CD4-positive, alpha-beta T cell (primary cell): ENCODE measurements around the gene MGME1. TPM values are rescaled to one million over a fixed set of nuclear protein-coding genes. Genes with fewer than 3 reads are reported as not detected.

Experiments
- ATAC-seq: fragments of 200-7000 bp; cut with Tn5 transposase; one replicate; pipeline ENCODE4 v1.10.0; 2022; ENCODE audit warnings: mild to moderate bottlenecking; ENCODE audit not compliant: poor library complexity
- CTCF ChIA-PET: fragments of 350-600 bp; sonication (Branson Sonifier 250); formaldehyde crosslinking; loops from one replicate; lab custom pipeline; 2021; ENCODE audit warnings: antibody characterized with exemption, inconsistent platforms; lab: Charles Lee
- POLR2A ChIA-PET: fragments of 350-600 bp; sonication (Branson Sonifier 250); formaldehyde crosslinking; loops from one replicate; lab custom pipeline; 2021; ENCODE audit warnings: antibody characterized with exemption, inconsistent platforms; lab: Charles Lee
- DNase-seq, 14 experiments: peaks; one replicate each; pipeline ENCODE4 v3.0.0-alpha.2; 2013 to 2020; ENCODE audit warnings: mixed read lengths in 2 of 14
- H3K27ac ChIP-seq, 2 donors: one replicate each; pipeline versions ENCODE4 v1.5.1 to v1.7.0; 2013; ENCODE audit warnings: low read length in 2 of 2, low read depth in 1 of 2, mild to moderate bottlenecking in 1 of 2
- H3K27me3 ChIP-seq, 2 experiments: 1 replicate in 1 of 2; 2 replicates in 1 of 2; pipeline versions ENCODE4 v1.6.1 to v1.7.0; 2013; ENCODE audit warnings: low read length in 2 of 2, control low read depth in 1 of 2, mild to moderate bottlenecking in 1 of 2, moderate library complexity in 1 of 2; ENCODE audit not compliant: insufficient read depth in 2 of 2, control insufficient read depth in 1 of 2
- H3K36me3 ChIP-seq: one replicate; pipeline ENCODE4 v1.6.1; 2013; ENCODE audit warnings: low read length, control low read depth; ENCODE audit not compliant: insufficient read depth
- H3K4me1 ChIP-seq: one replicate; pipeline ENCODE4 v1.6.1; 2013; ENCODE audit warnings: low read length, control low read depth; ENCODE audit not compliant: insufficient read depth
- H3K4me3 ChIP-seq: one replicate; pipeline ENCODE4 v1.5.1; 2013; ENCODE audit warnings: mild to moderate bottlenecking, low read length, moderate library complexity
- H3K9me3 ChIP-seq, 2 experiments: 1 replicate in 1 of 2; 2 replicates in 1 of 2; pipeline versions ENCODE4 v1.6.1 to v1.7.0; 2013; ENCODE audit warnings: low read length in 2 of 2, mild to moderate bottlenecking in 2 of 2, control low read depth in 1 of 2, moderate library complexity in 1 of 2; ENCODE audit not compliant: control insufficient read depth in 1 of 2, insufficient read depth in 1 of 2
- H3K27ac Mint-ChIP-seq: one replicate; pipeline ENCODE4 v1.8.0; 2020; ENCODE audit warnings: mixed read lengths
- H3K27me3 Mint-ChIP-seq: one replicate; pipeline ENCODE4 v1.8.0; 2021; ENCODE audit warnings: mixed read lengths
- H3K36me3 Mint-ChIP-seq: one replicate; pipeline ENCODE4 v1.8.0; 2021; ENCODE audit warnings: low read depth, mixed read lengths
- H3K4me1 Mint-ChIP-seq: one replicate; pipeline ENCODE4 v1.8.0; 2021; ENCODE audit warnings: low read depth, mixed read lengths
- H3K4me3 Mint-ChIP-seq: one replicate; pipeline ENCODE4 v1.8.0; 2020; ENCODE audit warnings: mild to moderate bottlenecking, mixed read lengths
- H3K9me3 Mint-ChIP-seq: one replicate; pipeline ENCODE4 v1.8.0; 2020; ENCODE audit warnings: mixed read lengths
- intact Hi-C, 2 experiments: fragments of 100-400 bp; cut with DNase I in 1 of 2; cut with micrococcal nuclease in 1 of 2; formaldehyde crosslinking; loops; one replicate each; pipeline versions ENCODE4 v1.15.1 to v1.9.0; 2023 to 2025; cut with DNase I, micrococcal nuclease
- total RNA-seq, 174 experiments: library from RNA in 2 of 174; stranded (reverse) in 2 of 174; gene quantifications; one replicate each; pipeline ENCODE4 v1.2.3 and lab custom pipeline; 2021 to 2026
- TF ChIP-seq, protein P1 (sequence below): fragments of 200-600 bp; IDR thresholded peaks from one replicate; pipeline ENCODE4 v1.8.0; 2022; ENCODE audit warnings: antibody characterized with exemption, mild to moderate bottlenecking

The MGME1 gene
- total RNA-seq, 2 experiments from 2014 or later = 4.5 to 4.6 TPM

DNA sequence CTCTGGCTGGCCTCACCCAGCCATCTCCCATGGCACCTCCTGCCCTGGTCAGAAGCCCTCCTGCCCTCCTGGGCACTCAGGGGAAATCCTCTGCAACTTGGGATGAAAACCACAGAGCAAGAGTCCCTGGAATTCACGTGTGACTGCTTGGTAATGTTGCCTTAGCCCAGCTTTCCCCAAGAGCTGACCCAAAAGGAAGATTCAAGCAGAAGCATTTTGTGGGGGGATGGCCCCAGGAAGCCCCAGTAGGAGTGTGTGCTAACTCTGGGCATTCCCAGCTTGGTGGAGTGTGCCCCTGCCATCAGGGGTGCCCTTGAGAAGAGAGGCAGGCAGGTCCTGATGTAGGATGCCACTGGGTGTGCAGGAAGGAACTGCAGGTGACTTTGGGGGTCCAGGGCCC lies 35.7 kb upstream of the MGME1 start:
- ChIA-PET CTCF (no interaction called here), POLR2A (no interaction called here)
- intact Hi-C loops = no loop called here
- TF ChIP-seq, protein P1, sequence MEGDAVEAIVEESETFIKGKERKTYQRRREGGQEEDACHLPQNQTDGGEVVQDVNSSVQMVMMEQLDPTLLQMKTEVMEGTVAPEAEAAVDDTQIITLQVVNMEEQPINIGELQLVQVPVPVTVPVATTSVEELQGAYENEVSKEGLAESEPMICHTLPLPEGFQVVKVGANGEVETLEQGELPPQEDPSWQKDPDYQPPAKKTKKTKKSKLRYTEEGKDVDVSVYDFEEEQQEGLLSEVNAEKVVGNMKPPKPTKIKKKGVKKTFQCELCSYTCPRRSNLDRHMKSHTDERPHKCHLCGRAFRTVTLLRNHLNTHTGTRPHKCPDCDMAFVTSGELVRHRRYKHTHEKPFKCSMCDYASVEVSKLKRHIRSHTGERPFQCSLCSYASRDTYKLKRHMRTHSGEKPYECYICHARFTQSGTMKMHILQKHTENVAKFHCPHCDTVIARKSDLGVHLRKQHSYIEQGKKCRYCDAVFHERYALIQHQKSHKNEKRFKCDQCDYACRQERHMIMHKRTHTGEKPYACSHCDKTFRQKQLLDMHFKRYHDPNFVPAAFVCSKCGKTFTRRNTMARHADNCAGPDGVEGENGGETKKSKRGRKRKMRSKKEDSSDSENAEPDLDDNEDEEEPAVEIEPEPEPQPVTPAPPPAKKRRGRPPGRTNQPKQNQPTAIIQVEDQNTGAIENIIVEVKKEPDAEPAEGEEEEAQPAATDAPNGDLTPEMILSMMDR = no peak
- no peaks in the 10 kb centered on the region for H3K9me3 Mint-ChIP-seq
- no peak overlapping the region for H3K4me3 Mint-ChIP-seq
- no peaks in the 10 kb centered on the region for H3K27me3 ChIP-seq
- no peaks in the 10 kb centered on the region for H3K36me3 ChIP-seq
- peaks cover 0 to 7% of the 10 kb centered on the region in 2 experiments for H3K9me3 ChIP-seq
- H3K4me3 ChIP-seq = no peak overlapping the region
- no peak for DNase-seq
- no peaks in the 10 kb centered on the region for H3K4me1 ChIP-seq
- no peak for ATAC-seq
- no peak overlapping the region for H3K27ac ChIP-seq
- no peaks in the 10 kb centered on the region for H3K4me1 Mint-ChIP-seq
- H3K27ac Mint-ChIP-seq = no peak overlapping the region
- H3K27me3 Mint-ChIP-seq = peaks cover 3% of the 10 kb centered on the region
- no peaks in the 10 kb centered on the region for H3K36me3 Mint-ChIP-seq

DNA sequence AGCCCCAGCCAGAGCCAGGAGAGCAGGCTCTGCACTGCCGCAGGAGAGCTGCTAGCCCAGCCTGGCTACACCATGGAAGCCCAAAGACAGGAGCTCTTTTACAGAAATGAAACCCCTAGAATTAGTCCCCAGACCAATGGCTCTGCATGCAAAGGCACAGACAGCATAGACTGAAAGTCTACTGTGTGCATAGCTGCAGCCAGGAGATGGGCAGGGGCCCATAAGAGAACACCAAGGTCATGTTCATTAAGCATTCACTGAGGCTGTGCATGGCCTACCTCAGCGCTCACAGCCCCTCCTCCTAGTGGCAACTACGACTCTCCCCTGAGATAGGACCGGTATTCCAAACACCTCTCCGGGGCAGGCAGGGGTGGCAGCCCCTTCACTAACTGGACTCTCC lies 35.1 kb upstream of the MGME1 start:
- Mint-ChIP-seq H3K27ac (no peak overlapping the region), H3K36me3 (no peaks in the 10 kb centered on the region), H3K4me3 (no peak overlapping the region), H3K27me3 (no peaks in the 10 kb centered on the region), H3K9me3 (no peaks in the 10 kb centered on the region), H3K4me1 (no peaks in the 10 kb centered on the region)
- DNase-seq (no peak), ATAC-seq (no peak)
- Histone ChIP-seq H3K9me3 (peaks cover 0 to 7% of the 10 kb centered on the region in 2 experiments), H3K36me3 (no peaks in the 10 kb centered on the region), H3K4me3 (no peak overlapping the region), H3K27me3 (no peaks in the 10 kb centered on the region), H3K27ac (no peak overlapping the region), H3K4me1 (peaks cover 2% of the 10 kb centered on the region)
- ChIA-PET POLR2A (no interaction called here), CTCF (no interaction called here)
- intact Hi-C loops = no loop called here
- TF ChIP-seq, protein P1 = no peak

DNA sequence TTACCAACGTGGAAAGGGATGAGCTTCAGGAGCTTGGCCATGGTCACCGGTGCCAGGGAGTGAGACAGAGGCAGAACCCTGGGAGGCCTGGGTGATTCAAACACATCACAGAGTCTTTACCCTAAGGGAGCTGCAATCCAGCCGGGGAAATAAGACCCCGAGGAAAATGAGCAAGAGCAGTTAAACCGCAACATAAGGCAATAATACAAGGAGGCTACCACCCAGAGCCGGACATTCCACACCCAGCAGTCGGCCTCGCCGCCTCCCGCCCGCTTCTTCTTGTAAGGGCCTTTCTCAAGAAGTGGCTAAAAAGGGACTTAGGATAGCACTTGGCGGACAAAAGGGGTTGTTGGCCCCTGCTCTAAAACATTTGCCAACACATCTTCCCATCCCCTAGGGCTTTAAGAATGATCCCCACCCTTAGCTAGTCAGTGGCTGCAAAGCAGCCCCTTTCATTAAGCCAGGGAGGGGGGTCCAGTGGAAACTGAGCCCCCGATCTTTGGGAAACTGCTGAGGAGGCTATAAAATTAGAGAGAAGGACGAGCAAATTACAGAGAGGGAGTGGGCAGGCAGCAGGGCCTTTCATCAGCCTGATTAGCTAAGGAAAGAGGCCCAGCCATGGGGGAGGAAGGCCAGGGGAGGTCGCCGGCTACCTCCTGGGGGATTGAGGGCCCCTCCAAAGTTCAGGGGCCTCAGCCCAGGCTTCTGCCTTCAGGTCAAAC lies 34.5 kb upstream of the MGME1 start:
- no peaks in the 10 kb centered on the region for H3K9me3 Mint-ChIP-seq
- H3K27me3 Mint-ChIP-seq = no peaks in the 10 kb centered on the region
- Histone ChIP-seq H3K36me3 (no peaks in the 10 kb centered on the region), H3K9me3 (peaks cover 0 to 7% of the 10 kb centered on the region in 2 experiments), H3K27ac (no peak overlapping the region), H3K4me3 (no peak overlapping the region), H3K4me1 (peaks cover 8% of the 10 kb centered on the region), H3K27me3 (no peaks in the 10 kb centered on the region)
- no peak overlapping the region for H3K27ac Mint-ChIP-seq
- no peaks in the 10 kb centered on the region for H3K36me3 Mint-ChIP-seq
- CTCF ChIA-PET = no interaction called here
- POLR2A ChIA-PET = interaction anchor here (0.6 kb wide), 1 partner anchor 24 kb away, joined by 3 read pairs; no protein-coding TSS in a partner anchor
- DNase-seq (no peak), ATAC-seq (no peak)
- H3K4me3 Mint-ChIP-seq = no peak overlapping the region
- H3K4me1 Mint-ChIP-seq = peaks cover 5% of the 10 kb centered on the region
- intact Hi-C loops = no loop called here
- TF ChIP-seq, protein P1 = no peak
